Breast epithelium (tissue), 3 donors: Measurements from ENCODE around the gene GRHL3.

Experiments
- POLR2A ChIP-seq: fragments of 450-650 bp; IDR thresholded peaks from one replicate; pipeline ENCODE4 v1.6.1; 2016; ENCODE audit warnings: antibody characterized with exemption, mild to moderate bottlenecking, moderate library complexity
- POLR2AphosphoS5 ChIP-seq, 3 donors: sonication (generic); formaldehyde crosslinking; IDR thresholded peaks; one replicate each; pipeline ENCODE4 v1.6.1; 2017; ENCODE audit warnings: antibody characterized with exemption in 3 of 3
- TF ChIP-seq, protein P1 (sequence below), 3 donors: fragments of 450-650 bp; IDR thresholded peaks; one replicate each; pipeline ENCODE4 v1.5.1; 2016 to 2017; ENCODE audit warnings: antibody characterized with exemption in 3 of 3, mild to moderate bottlenecking in 3 of 3, moderate library complexity in 3 of 3

DNA sequence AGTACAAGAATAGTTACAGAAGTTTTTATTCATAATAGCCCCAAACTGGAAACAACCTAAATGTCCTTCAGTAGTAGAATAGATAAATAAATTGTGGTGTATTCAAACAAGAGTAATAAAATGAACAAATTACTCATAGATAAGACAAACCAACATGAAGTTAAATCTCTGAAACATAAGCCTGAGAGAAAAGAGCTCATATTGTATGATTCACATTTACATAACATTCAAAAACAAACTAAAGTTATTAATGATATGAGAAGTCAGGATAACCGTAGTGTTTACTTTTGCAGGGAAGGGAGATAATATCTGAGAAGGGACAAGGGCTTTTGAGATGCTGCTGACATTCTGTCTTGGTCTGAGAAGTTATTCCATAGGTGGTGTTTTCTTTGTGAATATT is 80.9 kb downstream of the GRHL3 start:
- TF ChIP-seq, protein P1, sequence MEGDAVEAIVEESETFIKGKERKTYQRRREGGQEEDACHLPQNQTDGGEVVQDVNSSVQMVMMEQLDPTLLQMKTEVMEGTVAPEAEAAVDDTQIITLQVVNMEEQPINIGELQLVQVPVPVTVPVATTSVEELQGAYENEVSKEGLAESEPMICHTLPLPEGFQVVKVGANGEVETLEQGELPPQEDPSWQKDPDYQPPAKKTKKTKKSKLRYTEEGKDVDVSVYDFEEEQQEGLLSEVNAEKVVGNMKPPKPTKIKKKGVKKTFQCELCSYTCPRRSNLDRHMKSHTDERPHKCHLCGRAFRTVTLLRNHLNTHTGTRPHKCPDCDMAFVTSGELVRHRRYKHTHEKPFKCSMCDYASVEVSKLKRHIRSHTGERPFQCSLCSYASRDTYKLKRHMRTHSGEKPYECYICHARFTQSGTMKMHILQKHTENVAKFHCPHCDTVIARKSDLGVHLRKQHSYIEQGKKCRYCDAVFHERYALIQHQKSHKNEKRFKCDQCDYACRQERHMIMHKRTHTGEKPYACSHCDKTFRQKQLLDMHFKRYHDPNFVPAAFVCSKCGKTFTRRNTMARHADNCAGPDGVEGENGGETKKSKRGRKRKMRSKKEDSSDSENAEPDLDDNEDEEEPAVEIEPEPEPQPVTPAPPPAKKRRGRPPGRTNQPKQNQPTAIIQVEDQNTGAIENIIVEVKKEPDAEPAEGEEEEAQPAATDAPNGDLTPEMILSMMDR (IDR thresholded peaks at IDR 0.05), result no peak
- TF ChIP-seq POLR2AphosphoS5 (IDR thresholded peaks at IDR 0.05), result no peak
- no peak for TF ChIP-seq POLR2A
